HG03108 (cell line): ENCODE results near the gene PLSCR4.
"Not testable (repeated sequence)": the region's sequence is repeated elsewhere in the genome, so short reads cannot be mapped to it uniquely, and the experiment has no call there.

Experiments used
- ATAC-seq: cut with Tn5 transposase; IDR thresholded peaks from one replicate; pipeline ENCODE4 v1.9.1; 2021; ENCODE audit warnings: moderate library complexity; ENCODE audit not compliant: unreplicated experiment

PLSCR4 gene

GRCh38 chr3:146250449-146251382, at the start of gene PLSCR4:
Gene PLSCR4 (minus strand): TSS chr3:146251105. CDS start chr3:146222071, 29,034 bp downstream.
- no peak for ATAC-seq

GRCh38 chr3:146293401-146293800, 42.5 kb upstream of the PLSCR4 start:
- ATAC-seq, result not testable (repeated sequence)

- ATAC-seq, result no peak
Measured at GRCh38 chr3:146283781-146284445, 33.0 kb upstream of the PLSCR4 start.

GRCh38 chr3:146280864-146281263, 30.0 kb upstream of the PLSCR4 start:
- ATAC-seq, result no peak

- ATAC-seq, result no peak
Measured at GRCh38 chr3:146279951-146280350, 29.0 kb upstream of the PLSCR4 start.

GRCh38 chr3:146279013-146279412, 28.1 kb upstream of the PLSCR4 start:
- no peak for ATAC-seq

GRCh38 chr3:146277953-146278631, 27.2 kb upstream of the PLSCR4 start:
- no peak for ATAC-seq

- ATAC-seq, result no peak
Measured at GRCh38 chr3:146275476-146275875, 24.6 kb upstream of the PLSCR4 start.

GRCh38 chr3:146274833-146275232, 23.9 kb upstream of the PLSCR4 start:
- ATAC-seq, result no peak

GRCh38 chr3:146273721-146274407, 23.0 kb upstream of the PLSCR4 start:
- ATAC-seq, result no peak

GRCh38 chr3:146271180-146271579, 20.3 kb upstream of the PLSCR4 start:
- ATAC-seq, result no peak

GRCh38 chr3:146269271-146269670, 18.4 kb upstream of the PLSCR4 start:
- ATAC-seq, result no peak

GRCh38 chr3:146268535-146269219, 17.8 kb upstream of the PLSCR4 start:
- ATAC-seq, result no peak

GRCh38 chr3:146265720-146266119, 14.8 kb upstream of the PLSCR4 start:
- no peak for ATAC-seq

- no peak for ATAC-seq
Measured at GRCh38 chr3:146262371-146263110, 11.6 kb upstream of the PLSCR4 start.

GRCh38 chr3:146259880-146260589, 9.1 kb upstream of the PLSCR4 start:
- no peak for ATAC-seq

- no peak for ATAC-seq
Measured at GRCh38 chr3:146256851-146257486, 6.1 kb upstream of the PLSCR4 start.

GRCh38 chr3:146252445-146252844, 1.5 kb upstream of the PLSCR4 start:
- ATAC-seq, result not testable (repeated sequence)

- ATAC-seq, result no peak
Measured at GRCh38 chr3:146249921-146250320, 984 bp downstream of the PLSCR4 start.
